T-cell (primary cell): ENCODE data around the gene FTCD. TPM values are rescaled to one million over a fixed set of nuclear protein-coding genes. Genes with fewer than 3 reads are reported as not detected.

Experiments used
- ATAC-seq, 4 experiments: fragments of 200-7000 bp in 3 of 4; fragments of 150-1000 bp in 1 of 4; cut with Tn5 transposase; replicated peaks in 1 of 4; 1 replicate in 3 of 4; 2 replicates in 1 of 4; pipeline ENCODE4 v1.10.0; 2021; ENCODE audit warnings: moderate library complexity in 3 of 4, mild to moderate bottlenecking in 2 of 4, moderate number of reproducible peaks in 1 of 4
- CTCF ChIA-PET, 2 donors: fragments of 300-600 bp; sonication (Branson Sonifier 250); formaldehyde crosslinking; loops; one replicate each; lab custom pipeline; 2022; ENCODE audit warnings: antibody characterized with exemption in 2 of 2; lab: Charles Lee
- POLR2A ChIA-PET, 2 donors: fragments of 300-600 bp; sonication (Branson Sonifier 250); formaldehyde crosslinking; loops; one replicate each; lab custom pipeline; 2022; ENCODE audit warnings: antibody characterized with exemption in 2 of 2; lab: Charles Lee
- DNase-seq, 35 experiments: peaks; one replicate each; pipeline versions ENCODE4 v3.0.0 to v3.0.0-alpha.2; 2013 to 2023
- H3K27ac ChIP-seq: one replicate; pipeline ENCODE4 v1.5.1; 2013; ENCODE audit warnings: low read length
- H3K27me3 ChIP-seq, 2 experiments: replicated peaks in 1 of 2; 1 replicate in 1 of 2; 2 replicates in 1 of 2; pipeline versions ENCODE4 v1.6.1 to v1.7.0; 2013; ENCODE audit warnings: low read length in 1 of 2, mixed read lengths in 1 of 2; ENCODE audit not compliant: control insufficient read depth in 2 of 2, insufficient read depth in 2 of 2; ENCODE audit errors: extremely low read depth in 1 of 2
- H3K36me3 ChIP-seq, 2 donors: 1 replicate in 1 of 2; 2 replicates in 1 of 2; pipeline versions ENCODE4 v1.6.1 to v1.7.0; 2013; ENCODE audit warnings: low read length in 1 of 2; ENCODE audit not compliant: control insufficient read depth in 2 of 2, insufficient read depth in 1 of 2; ENCODE audit errors: extremely low read depth in 1 of 2
- H3K4me1 ChIP-seq, 2 experiments: 1 replicate in 1 of 2; 2 replicates in 1 of 2; pipeline versions ENCODE4 v1.6.1 to v1.7.0; 2013; ENCODE audit warnings: low read length in 2 of 2, mixed read lengths in 1 of 2; ENCODE audit not compliant: insufficient read depth in 2 of 2, control insufficient read depth in 1 of 2; ENCODE audit errors: extremely low read depth in 1 of 2
- H3K4me3 ChIP-seq, 2 donors: 1 replicate in 1 of 2; 2 replicates in 1 of 2; pipeline versions ENCODE4 v1.5.1 to v1.7.0; 2013; ENCODE audit warnings: mild to moderate bottlenecking in 2 of 2, low read length in 1 of 2, moderate library complexity in 1 of 2; ENCODE audit not compliant: control insufficient read depth in 1 of 2; ENCODE audit errors: extremely low read depth in 1 of 2
- H3K9me3 ChIP-seq: 2 replicates; pipeline ENCODE4 v1.7.0; 2013
- H3K27ac Mint-ChIP-seq, 2 donors: one replicate each; pipeline ENCODE4 v1.8.0; 2020 to 2021; ENCODE audit warnings: mild to moderate bottlenecking in 2 of 2, mixed read lengths in 2 of 2
- H3K27me3 Mint-ChIP-seq, 2 donors: one replicate each; pipeline ENCODE4 v1.8.0; 2021 to 2022; ENCODE audit warnings: mixed read lengths in 2 of 2
- H3K36me3 Mint-ChIP-seq: one replicate; pipeline ENCODE4 v1.8.0; 2021; ENCODE audit warnings: mixed read lengths
- H3K4me1 Mint-ChIP-seq, 3 donors: one replicate each; pipeline ENCODE4 v1.8.0; 2020 to 2022; ENCODE audit warnings: mixed read lengths in 3 of 3, mild to moderate bottlenecking in 1 of 3
- H3K4me3 Mint-ChIP-seq, 3 donors: one replicate each; pipeline ENCODE4 v1.8.0; 2020 to 2022; ENCODE audit warnings: mild to moderate bottlenecking in 3 of 3, mixed read lengths in 3 of 3, moderate library complexity in 3 of 3
- H3K9me3 Mint-ChIP-seq, 3 donors: one replicate each; pipeline ENCODE4 v1.8.0; 2020 to 2022; ENCODE audit warnings: mixed read lengths in 3 of 3
- WGBS: methylation state at CpG from one replicate; pipeline ENCODE4 v1.1.5; 2013; ENCODE audit warnings: missing lambda C conversion rate; ENCODE audit not compliant: insufficient coverage; 5-methylcytosine and 5-hydroxymethylcytosine counted together
- total RNA-seq, 35 experiments: library from RNA in 6 of 35; stranded (reverse) in 6 of 35; fragments of 120-200 nt in 1 of 35; gene quantifications; one replicate each; pipeline versions ENCODE4 v1.2.1 to v1.2.4 and lab custom pipeline; 2013 to 2026

Gene FTCD
- total RNA-seq, 5 donors from 2014 or later (not counting 1 experiment from before 2014, with no cell fraction given) = 0.95 to 6.1 (median 2.5) TPM; not detected in 1

- no peaks in the 10 kb centered on the region for H3K9me3 ChIP-seq
Observed at GRCh38 chr21:46188226-46189212, 33.1 kb upstream of the FTCD start.

GRCh38 chr21:46187814-46188213 is 32.4 kb upstream of the FTCD start:
- H3K36me3 ChIP-seq = peaks cover 3 to 5% of the 10 kb centered on the region in 2 donors
- ChIA-PET CTCF (no interaction called here), POLR2A (no interaction called here)
- H3K27ac ChIP-seq = no peak overlapping the region
- no peaks in the 10 kb centered on the region for H3K9me3 ChIP-seq
- Mint-ChIP-seq H3K9me3 (no peaks in the 10 kb centered on the region), H3K4me1 (peaks cover 6 to 12% (median 11%) of the 10 kb centered on the region in 3 donors), H3K27me3 (peaks cover 0 to 5% of the 10 kb centered on the region in 2 donors), H3K4me3 (no peak overlapping the region), H3K36me3 (no peaks in the 10 kb centered on the region), H3K27ac (no peak overlapping the region)
- no peak overlapping the region for H3K4me3 ChIP-seq
- peaks cover 0 to 18% of the 10 kb centered on the region in 2 experiments for H3K4me1 ChIP-seq
- peaks cover 0 to 16% of the 10 kb centered on the region in 2 experiments for H3K27me3 ChIP-seq
- 85% methylated on average over 4 of the region's 7 CpGs for WGBS
- DNase-seq = no peak
- ATAC-seq = no peak

More at GRCh38 chr21:46188226-46189212, 33.1 kb upstream of the FTCD start:
- no peaks in the 10 kb centered on the region for H3K9me3 Mint-ChIP-seq
- CTCF ChIA-PET = no interaction called here
- no peak overlapping the region for H3K27ac ChIP-seq
- ATAC-seq (no peak), DNase-seq (peak in 1 of 35 experiments; percentile 3)
- peaks cover 6 to 11% (median 9%) of the 10 kb centered on the region in 3 donors for H3K4me1 Mint-ChIP-seq
- no peak overlapping the region for H3K27ac Mint-ChIP-seq
- POLR2A ChIA-PET = no interaction called here
- H3K27me3 Mint-ChIP-seq = peaks cover 0 to 5% of the 10 kb centered on the region in 2 donors
- H3K4me1 ChIP-seq = peaks cover 0 to 14% of the 10 kb centered on the region in 2 experiments
- no peak overlapping the region for H3K4me3 ChIP-seq
- WGBS = 89% methylated on average over 5 of the region's 17 CpGs
- peaks cover 3 to 8% of the 10 kb centered on the region in 2 donors for H3K36me3 ChIP-seq
- H3K36me3 Mint-ChIP-seq = peaks cover 3% of the 10 kb centered on the region
- H3K4me3 Mint-ChIP-seq = no peak overlapping the region
- peaks cover 0 to 12% of the 10 kb centered on the region in 2 experiments for H3K27me3 ChIP-seq

- peaks cover 0 to 18% of the 10 kb centered on the region in 2 experiments for H3K27me3 ChIP-seq
- Mint-ChIP-seq H3K27ac (no peak overlapping the region), H3K4me3 (no peak overlapping the region), H3K36me3 (no peaks in the 10 kb centered on the region), H3K9me3 (no peaks in the 10 kb centered on the region), H3K27me3 (peaks cover 0 to 5% of the 10 kb centered on the region in 2 donors), H3K4me1 (peaks cover 6 to 12% (median 11%) of the 10 kb centered on the region in 3 donors)
- no peak overlapping the region for H3K27ac ChIP-seq
- H3K36me3 ChIP-seq = peaks cover under 1 to 3% of the 10 kb centered on the region in 2 donors
- 100% methylated on average over 2 of the region's 8 CpGs for WGBS
- ATAC-seq (no peak), DNase-seq (no peak)
- H3K4me1 ChIP-seq = peaks cover 0 to 18% of the 10 kb centered on the region in 2 experiments
- no peak overlapping the region for H3K4me3 ChIP-seq
- POLR2A ChIA-PET = no interaction called here
- CTCF ChIA-PET = no interaction called here
- no peaks in the 10 kb centered on the region for H3K9me3 ChIP-seq
Observed at GRCh38 chr21:46187261-46187660, 31.9 kb upstream of the FTCD start.

- Mint-ChIP-seq H3K27me3 (peaks cover 0 to 5% of the 10 kb centered on the region in 2 donors), H3K9me3 (no peaks in the 10 kb centered on the region), H3K4me1 (peaks cover 6 to 12% (median 11%) of the 10 kb centered on the region in 3 donors), H3K27ac (no peak overlapping the region), H3K36me3 (no peaks in the 10 kb centered on the region), H3K4me3 (no peak overlapping the region)
- H3K4me3 ChIP-seq = no peak overlapping the region
- no peak overlapping the region for H3K27ac ChIP-seq
- DNase-seq = no peak
- H3K9me3 ChIP-seq = no peaks in the 10 kb centered on the region
- H3K4me1 ChIP-seq = peaks cover 0 to 18% of the 10 kb centered on the region in 2 experiments
- POLR2A ChIA-PET = no interaction called here
- peaks cover 0 to 24% of the 10 kb centered on the region in 2 experiments for H3K27me3 ChIP-seq
- ATAC-seq = no peak
- CTCF ChIA-PET = no interaction called here
- WGBS = no CpG with 5 or more reads among the region's 7 CpGs
- H3K36me3 ChIP-seq = peaks cover 0 to 3% of the 10 kb centered on the region in 2 donors
Observed at GRCh38 chr21:46185716-46186115, 30.3 kb upstream of the FTCD start.

GRCh38 chr21:46184625-46185555 is 29.5 kb upstream of the FTCD start:
- peak; percentile 11 to 82 (median 63) for DNase-seq
- Histone ChIP-seq H3K4me1 (peaks cover 0 to 18% of the 10 kb centered on the region in 2 experiments), H3K4me3 (peak overlapping the region; percentile 61 to 72), H3K27me3 (peaks cover 0 to 24% of the 10 kb centered on the region in 2 experiments), H3K9me3 (no peaks in the 10 kb centered on the region), H3K27ac (peak overlapping the region; percentile 78), H3K36me3 (peaks cover 3 to 4% of the 10 kb centered on the region in 2 donors)
- Mint-ChIP-seq H3K4me3 (peak overlapping the region; percentile 67 to 84 (median 80)), H3K9me3 (no peaks in the 10 kb centered on the region), H3K36me3 (no peaks in the 10 kb centered on the region), H3K27ac (peak overlapping the region; percentile 74 to 89), H3K27me3 (peaks cover 0 to 5% of the 10 kb centered on the region in 2 donors), H3K4me1 (peaks cover 6 to 12% (median 11%) of the 10 kb centered on the region in 3 donors)
- ATAC-seq = peak; percentile 81 to 85 (median 82)
- WGBS = 13% methylated on average over 13 of the region's 30 CpGs
- POLR2A ChIA-PET = no interaction called here
- CTCF ChIA-PET = no interaction called here
